Measurements from ENCODE around the gene G6PC1. TPM values are rescaled to one million over a fixed set of nuclear protein-coding genes. Genes with fewer than 3 reads are reported as not detected.
"Not testable (repeated sequence)": the region's sequence is repeated elsewhere in the genome, so short reads cannot be mapped to it uniquely, and the experiment has no call there.

G6PC1 gene
- polyA plus RNA-seq, 1 donor from 2014 or later: not detected

DNA sequence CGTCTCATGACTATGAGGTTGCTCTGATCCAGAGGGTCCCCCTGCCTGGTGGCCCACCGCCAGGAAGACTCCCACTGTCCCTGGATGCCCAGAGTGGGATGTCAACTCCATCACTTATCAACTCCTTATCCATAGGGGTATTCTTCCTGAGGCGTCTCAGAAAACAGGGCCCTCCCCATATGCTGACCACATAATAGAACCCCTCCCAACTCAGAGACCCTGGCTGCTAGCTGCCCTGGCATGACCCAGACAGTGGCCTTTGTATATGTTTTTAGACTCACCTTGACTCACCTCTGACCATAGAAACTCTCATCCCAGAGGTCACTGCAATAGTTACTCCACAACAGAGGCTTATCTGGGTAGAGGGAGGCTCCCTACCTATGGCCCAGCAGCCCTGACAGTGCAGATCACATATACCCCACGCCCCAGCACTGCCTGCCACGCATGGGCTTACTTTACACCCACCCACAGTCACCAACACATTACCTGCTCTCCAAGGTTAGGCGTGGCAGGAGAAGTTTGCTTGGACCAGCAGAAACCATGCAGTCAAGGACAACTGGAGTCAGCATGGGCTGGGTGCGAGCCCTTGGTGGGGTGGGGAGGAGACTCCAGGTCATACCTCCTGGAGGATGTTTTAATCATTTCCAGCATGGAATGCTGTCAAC lies 2.3 kb upstream of the G6PC1 start:
- Histone ChIP-seq H3K4me3 (ENCODE audit: low read length) (no peak overlapping the region), H3K9ac (ENCODE audit: low read length) (no peak overlapping the region), H3F3A (ENCODE audit: insufficient read depth, low read length, poor library complexity, severe bottlenecking) (no peaks in the 10 kb centered on the region), H3K4me2 (ENCODE audit: low read length) (no peak overlapping the region), H3K9me3 (ENCODE audit: low read length) (no peaks in the 10 kb centered on the region), H3K79me2 (replicated peaks; ENCODE audit: insufficient read depth, low read length) (no peaks in the 10 kb centered on the region), H3K36me3 (ENCODE audit: insufficient read depth, low read length) (no peaks in the 10 kb centered on the region), H3K27me3 (ENCODE audit: insufficient read depth, low read depth, low read length) (no peaks in the 10 kb centered on the region), H3K9me2 (ENCODE audit: insufficient read depth, low read length) (no peaks in the 10 kb centered on the region), H4K20me1 (ENCODE audit: insufficient read depth) (no peaks in the 10 kb centered on the region), H3K27ac (ENCODE audit: low read length) (no peak overlapping the region), H2AFZ (ENCODE audit: low read depth, low read length) (no peak overlapping the region)
- TF ChIP-seq, protein P1, sequence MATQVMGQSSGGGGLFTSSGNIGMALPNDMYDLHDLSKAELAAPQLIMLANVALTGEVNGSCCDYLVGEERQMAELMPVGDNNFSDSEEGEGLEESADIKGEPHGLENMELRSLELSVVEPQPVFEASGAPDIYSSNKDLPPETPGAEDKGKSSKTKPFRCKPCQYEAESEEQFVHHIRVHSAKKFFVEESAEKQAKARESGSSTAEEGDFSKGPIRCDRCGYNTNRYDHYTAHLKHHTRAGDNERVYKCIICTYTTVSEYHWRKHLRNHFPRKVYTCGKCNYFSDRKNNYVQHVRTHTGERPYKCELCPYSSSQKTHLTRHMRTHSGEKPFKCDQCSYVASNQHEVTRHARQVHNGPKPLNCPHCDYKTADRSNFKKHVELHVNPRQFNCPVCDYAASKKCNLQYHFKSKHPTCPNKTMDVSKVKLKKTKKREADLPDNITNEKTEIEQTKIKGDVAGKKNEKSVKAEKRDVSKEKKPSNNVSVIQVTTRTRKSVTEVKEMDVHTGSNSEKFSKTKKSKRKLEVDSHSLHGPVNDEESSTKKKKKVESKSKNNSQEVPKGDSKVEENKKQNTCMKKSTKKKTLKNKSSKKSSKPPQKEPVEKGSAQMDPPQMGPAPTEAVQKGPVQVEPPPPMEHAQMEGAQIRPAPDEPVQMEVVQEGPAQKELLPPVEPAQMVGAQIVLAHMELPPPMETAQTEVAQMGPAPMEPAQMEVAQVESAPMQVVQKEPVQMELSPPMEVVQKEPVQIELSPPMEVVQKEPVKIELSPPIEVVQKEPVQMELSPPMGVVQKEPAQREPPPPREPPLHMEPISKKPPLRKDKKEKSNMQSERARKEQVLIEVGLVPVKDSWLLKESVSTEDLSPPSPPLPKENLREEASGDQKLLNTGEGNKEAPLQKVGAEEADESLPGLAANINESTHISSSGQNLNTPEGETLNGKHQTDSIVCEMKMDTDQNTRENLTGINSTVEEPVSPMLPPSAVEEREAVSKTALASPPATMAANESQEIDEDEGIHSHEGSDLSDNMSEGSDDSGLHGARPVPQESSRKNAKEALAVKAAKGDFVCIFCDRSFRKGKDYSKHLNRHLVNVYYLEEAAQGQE (IDR thresholded peaks at IDR 0.05; ENCODE audit: borderline replicate concordance): no peak
- TF ChIP-seq MXI1 (conservative IDR thresholded peaks at IDR 0.05; ENCODE audit: poor library complexity, severe bottlenecking): no peak
- no peak for TF ChIP-seq EZH2 (IDR thresholded peaks at IDR 0.05; ENCODE audit: borderline replicate concordance, insufficient read depth, low read length, poor library complexity, severe bottlenecking)
- no peak for TF ChIP-seq EP300 (conservative IDR thresholded peaks at IDR 0.05; ENCODE audit: poor library complexity, severe bottlenecking)
- TF ChIP-seq, protein P2, sequence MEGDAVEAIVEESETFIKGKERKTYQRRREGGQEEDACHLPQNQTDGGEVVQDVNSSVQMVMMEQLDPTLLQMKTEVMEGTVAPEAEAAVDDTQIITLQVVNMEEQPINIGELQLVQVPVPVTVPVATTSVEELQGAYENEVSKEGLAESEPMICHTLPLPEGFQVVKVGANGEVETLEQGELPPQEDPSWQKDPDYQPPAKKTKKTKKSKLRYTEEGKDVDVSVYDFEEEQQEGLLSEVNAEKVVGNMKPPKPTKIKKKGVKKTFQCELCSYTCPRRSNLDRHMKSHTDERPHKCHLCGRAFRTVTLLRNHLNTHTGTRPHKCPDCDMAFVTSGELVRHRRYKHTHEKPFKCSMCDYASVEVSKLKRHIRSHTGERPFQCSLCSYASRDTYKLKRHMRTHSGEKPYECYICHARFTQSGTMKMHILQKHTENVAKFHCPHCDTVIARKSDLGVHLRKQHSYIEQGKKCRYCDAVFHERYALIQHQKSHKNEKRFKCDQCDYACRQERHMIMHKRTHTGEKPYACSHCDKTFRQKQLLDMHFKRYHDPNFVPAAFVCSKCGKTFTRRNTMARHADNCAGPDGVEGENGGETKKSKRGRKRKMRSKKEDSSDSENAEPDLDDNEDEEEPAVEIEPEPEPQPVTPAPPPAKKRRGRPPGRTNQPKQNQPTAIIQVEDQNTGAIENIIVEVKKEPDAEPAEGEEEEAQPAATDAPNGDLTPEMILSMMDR (IDR thresholded peaks at IDR 0.05; ENCODE audit: poor library complexity, severe bottlenecking): no peak
- TF ChIP-seq SMC3 (conservative IDR thresholded peaks at IDR 0.05; ENCODE audit: poor library complexity): no peak
- no peak for TF ChIP-seq TAF1 (IDR thresholded peaks at IDR 0.05; ENCODE audit: low read depth)
- TF ChIP-seq POLR2AphosphoS5 (IDR thresholded peaks at IDR 0.05): no peak
- no peak for TF ChIP-seq RAD21 (conservative IDR thresholded peaks at IDR 0.05)

DNA sequence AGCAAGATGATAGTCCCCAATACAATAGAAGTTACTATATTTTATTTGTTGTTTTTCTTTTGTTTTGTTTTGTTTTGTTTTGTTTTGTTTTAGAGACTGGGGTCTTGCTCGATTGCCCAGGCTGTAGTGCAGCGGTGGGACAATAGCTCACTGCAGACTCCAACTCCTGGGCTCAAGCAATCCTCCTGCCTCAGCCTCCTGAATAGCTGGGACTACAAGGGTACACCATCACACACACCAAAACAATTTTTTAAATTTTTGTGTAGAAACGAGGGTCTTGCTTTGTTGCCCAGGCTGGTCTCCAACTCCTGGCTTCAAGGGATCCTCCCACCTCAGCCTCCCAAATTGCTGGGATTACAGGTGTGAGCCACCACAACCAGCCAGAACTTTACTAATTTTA lies 618 bp upstream of the G6PC1 start:
- not testable (repeated sequence) for H3K4me3 ChIP-seq (ENCODE audit: low read length); H2AFZ ChIP-seq (ENCODE audit: low read depth, low read length); H3K9ac ChIP-seq (ENCODE audit: low read length); H3K9me2 ChIP-seq (ENCODE audit: insufficient read depth, low read length); H3K27ac ChIP-seq (ENCODE audit: low read length); H3K27me3 ChIP-seq (ENCODE audit: insufficient read depth, low read depth, low read length); H3K4me2 ChIP-seq (ENCODE audit: low read length); H3K9me3 ChIP-seq (ENCODE audit: low read length); H4K20me1 ChIP-seq (ENCODE audit: insufficient read depth); H3K79me2 ChIP-seq (replicated peaks; ENCODE audit: insufficient read depth, low read length); H3K36me3 ChIP-seq (ENCODE audit: insufficient read depth, low read length); H3F3A ChIP-seq (ENCODE audit: insufficient read depth, low read length, poor library complexity, severe bottlenecking)
